IPS DF 4.7 (cell line): ENCODE measurements around the gene MATCAP1.

ENCODE experiments used
- DNase-seq: peaks from one replicate; pipeline ENCODE4 v3.0.0-alpha.2; 2013; ENCODE audit warnings: low spot score; ENCODE audit errors: extremely low read depth

The MATCAP1 gene

DNA sequence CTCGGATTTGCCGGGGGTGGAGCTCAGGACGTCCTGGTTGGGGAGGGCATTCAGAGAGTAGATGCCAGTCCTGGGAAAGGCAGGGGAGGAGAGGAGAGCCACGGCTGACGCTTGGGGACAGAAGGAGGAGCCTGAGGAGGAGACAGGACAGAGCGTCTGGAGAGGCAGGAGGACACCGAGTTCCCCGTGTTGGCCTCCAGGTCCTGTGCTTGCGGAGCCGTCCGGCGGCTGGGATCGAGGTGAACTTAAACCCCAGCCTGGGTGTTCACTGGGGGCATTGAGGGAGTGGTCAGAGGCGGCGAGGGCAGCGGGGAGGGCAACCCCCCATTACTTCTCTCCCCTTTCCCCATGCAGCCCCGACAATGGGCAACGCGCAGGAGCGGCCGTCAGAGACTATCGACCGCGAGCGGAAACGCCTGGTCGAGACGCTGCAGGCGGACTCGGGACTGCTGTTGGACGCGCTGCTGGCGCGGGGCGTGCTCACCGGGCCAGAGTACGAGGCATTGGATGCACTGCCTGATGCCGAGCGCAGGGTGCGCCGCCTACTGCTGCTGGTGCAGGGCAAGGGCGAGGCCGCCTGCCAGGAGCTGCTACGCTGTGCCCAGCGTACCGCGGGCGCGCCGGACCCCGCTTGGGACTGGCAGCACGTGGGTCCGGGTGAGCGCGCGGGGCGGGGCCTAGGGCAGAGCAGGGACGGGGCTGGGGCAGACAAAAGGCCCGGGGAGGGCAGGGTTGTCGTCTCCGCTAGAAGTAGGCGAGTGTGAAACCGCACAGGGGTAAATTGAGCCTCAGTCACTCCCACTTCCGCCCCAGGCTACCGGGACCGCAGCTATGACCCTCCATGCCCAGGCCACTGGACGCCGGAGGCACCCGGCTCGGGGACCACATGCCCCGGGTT, 9.7 kb downstream of the MATCAP1 start:
- DNase-seq: no peak

DNA sequence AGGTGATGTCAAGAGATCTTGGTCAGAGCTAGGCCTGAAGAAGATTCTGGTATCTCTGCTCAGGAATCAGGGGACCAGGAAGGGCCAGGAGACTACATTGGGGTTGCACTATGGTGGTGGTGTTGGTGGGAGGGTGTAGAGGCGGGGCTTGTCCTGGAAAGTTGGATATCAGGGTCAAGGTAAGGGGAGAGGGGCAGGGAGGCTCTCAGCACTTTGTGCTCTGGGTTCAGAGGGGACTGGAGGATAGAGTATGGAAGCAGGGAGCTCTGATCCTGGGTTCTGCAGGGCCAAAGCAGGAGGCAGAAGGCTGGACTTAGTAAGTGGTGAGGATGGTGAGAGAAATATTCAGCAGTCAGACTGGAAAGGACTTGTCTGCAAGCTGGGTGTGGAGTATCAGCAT, 10.4 kb downstream of the MATCAP1 start:
- DNase-seq: no peak

DNA sequence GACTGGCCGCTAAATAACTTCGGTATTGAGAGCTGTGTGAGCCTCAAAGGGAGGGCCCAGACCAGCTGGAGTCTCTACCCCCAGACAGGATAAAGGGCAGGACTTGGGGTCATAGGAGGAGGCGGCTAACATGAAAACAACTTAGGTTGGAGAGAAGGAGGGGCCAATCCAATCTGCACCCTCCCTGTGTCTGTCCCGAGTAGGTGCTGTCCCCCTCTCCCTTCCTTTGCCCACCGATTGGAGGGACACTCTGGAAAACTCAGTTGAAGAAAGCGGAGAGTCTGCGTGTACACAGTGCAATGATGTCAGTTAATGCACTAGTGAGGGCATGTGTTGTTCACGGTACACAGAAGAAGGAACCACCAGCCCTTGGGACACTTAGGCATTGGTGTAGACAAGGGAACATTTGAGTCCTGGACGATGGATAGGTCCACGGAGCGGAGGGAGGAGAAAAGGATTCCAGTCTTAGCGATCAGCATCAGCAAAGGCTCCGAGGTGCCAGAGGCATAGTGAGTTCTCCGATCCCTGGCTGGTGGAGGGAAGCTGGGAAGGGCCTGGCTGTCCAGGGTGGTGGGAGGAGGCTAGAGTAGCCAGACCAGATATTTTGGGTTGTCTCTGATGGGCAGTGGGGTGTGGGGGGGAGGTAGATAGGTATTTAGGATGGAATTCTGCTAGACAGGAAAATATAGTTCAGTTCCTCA, 12.7 kb downstream of the MATCAP1 start:
- DNase-seq: no peak

DNA sequence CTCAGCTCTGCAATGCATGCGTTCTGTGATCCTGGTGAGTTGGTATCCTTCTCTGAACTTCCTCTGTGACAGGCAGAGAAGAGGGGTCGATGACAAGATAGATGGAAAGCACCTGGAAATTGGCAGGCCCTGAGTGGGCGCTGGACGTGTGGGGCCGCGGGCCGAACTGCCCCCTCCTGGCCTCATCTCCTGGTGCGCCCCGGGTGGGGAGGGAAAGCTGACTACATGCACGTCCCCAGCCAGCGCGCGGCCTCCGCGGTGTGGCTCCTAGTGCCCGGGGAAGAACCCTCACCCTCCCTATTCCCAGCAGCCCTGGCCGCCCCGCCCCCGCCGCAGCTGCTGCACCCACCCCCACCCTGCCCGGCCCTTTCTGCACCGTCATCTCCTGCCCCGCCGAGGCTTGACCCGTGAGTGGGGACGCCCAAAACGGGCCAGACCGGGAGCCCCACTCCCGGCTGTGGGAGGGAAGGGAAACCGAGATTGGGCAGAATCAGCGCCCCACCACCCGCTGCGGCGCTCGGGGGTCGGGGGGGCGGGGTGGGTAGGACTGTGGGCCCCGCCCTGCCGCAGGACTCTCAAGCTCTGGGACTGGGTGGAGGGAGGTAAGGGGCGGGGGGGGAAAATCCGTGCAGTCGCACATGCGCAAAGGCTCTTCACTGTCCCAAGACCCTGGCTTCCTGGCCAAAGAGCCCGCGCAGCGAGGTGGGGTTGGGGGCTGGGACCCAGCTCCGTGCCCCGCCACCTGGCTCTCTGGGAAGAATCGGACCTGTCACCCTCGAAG, 13.4 kb downstream of the MATCAP1 start, which contains the start of gene NOL3:
TSS of gene NOL3 (plus strand) at position 371 of the 781 bp plus-strand sequence.
- DNase-seq: no peak

DNA sequence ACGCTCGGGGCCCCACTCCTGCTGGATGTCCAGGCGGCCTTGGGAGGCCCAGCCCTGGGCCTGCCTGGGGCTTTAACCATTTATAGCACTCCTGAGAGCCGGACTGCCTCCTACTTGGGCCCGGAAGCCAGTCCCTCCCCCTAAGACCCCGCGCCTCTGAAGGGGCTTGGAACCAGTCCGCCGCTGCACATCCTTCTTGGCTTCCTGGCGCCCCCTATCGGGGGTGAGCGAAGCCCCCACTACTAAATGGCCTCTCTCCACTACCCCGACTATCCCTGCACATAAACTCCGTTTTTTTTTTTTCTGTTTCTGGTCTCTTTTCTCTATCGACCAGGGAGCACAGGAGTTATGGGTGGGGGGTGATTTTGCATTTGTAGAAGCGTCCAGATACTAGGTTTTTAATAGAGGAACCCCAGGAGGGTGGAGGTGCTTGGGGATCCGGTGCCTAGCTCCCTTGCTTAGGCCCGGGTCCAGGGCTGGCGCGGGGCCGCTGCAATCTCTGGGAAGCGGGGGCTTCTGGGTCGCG, 14.1 kb downstream of the MATCAP1 start:
- no peak for DNase-seq

DNA sequence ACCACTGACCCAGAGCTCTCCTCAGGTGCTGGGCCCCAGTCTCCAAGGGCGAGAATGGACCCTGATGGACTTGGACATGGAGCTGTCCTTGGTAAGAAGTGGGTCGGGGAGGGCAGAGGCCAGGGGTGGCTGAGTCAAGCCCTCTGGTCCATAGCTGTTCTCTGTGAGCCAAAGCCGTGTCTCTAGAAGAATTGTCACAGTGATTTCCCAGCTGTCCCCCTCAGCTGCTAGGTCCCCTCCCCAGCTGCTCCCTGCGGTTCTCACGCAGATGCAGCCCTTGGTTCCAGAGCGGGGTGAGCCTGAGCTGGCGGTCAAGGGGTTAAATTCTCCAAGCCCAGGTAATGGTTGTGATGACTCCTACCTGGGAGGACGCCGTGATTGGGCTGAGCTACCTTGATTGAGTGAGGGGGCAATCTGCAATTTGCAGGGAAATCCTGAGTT, 14.7 kb downstream of the MATCAP1 start:
- DNase-seq: no peak

DNA sequence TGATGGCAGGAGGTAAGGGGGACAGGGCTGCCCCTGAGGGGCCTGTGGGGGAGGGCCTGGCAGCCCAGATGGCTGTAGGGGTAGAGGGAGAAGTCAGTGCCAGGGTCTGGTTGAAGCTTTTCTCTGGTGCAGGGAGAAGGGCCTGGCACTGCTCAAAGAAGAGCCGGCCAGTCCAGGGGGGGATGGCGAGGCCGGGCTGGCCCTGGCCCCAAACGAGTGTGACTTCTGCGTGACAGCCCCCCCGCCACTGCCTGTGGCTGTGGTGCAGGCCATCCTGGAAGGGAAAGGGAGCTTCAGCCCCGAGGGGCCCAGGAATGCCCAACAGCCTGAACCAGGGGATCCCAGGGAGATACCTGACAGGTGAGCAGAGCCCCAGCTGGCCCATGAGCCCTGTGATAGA, 16.2 kb downstream of the MATCAP1 start:
- no peak for DNase-seq

DNA sequence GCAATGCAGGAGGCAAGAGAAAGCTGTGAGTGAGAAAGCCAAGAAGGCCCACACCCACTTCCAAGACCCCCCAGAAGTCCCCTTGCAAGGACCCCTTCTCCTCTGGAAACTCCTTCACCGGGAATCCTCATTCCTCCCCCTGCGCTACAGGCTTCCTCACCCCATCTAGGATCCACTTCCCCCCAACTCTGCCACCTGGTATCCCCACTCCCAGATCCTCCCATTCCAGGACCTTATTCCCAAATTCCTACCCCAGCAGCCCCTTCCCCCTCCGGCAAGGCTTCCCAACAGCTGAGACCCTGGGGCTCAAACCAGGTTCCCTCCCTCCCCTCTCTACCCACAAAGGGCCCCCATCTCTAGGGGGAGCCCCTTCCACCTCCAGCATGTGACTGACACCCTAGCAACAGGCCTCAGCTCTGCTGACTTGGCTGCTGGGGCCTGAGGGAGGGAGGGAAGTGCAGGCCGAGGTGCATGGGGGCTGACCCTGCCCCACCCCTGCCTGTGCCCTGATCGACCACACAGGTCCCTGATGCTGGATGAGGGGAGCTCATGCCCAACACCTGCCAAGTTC, 17.1 kb downstream of the MATCAP1 start:
- no peak for DNase-seq

DNA sequence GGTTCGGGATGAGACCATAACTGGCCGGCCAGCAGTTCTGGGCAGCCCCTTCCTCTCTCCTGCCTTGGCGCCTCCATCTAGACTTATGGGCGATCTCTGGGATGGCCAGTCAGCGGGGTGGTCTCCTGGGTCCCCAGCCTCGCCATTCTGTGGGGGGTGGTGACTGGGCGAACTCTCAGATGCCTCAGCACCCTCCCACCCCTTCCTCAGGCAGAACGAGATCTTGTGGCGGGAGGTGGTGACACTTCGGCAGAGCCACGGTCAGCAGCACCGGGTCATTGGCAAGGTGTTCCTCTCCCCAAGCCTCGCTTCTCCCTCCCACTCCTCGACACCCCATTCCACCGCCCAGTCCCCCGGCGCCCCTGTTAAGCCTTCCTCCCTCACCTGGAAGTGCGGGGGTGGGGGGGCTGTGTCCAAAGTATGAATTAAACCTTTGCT, 17.6 kb downstream of the MATCAP1 start:
- DNase-seq: no peak

DNA sequence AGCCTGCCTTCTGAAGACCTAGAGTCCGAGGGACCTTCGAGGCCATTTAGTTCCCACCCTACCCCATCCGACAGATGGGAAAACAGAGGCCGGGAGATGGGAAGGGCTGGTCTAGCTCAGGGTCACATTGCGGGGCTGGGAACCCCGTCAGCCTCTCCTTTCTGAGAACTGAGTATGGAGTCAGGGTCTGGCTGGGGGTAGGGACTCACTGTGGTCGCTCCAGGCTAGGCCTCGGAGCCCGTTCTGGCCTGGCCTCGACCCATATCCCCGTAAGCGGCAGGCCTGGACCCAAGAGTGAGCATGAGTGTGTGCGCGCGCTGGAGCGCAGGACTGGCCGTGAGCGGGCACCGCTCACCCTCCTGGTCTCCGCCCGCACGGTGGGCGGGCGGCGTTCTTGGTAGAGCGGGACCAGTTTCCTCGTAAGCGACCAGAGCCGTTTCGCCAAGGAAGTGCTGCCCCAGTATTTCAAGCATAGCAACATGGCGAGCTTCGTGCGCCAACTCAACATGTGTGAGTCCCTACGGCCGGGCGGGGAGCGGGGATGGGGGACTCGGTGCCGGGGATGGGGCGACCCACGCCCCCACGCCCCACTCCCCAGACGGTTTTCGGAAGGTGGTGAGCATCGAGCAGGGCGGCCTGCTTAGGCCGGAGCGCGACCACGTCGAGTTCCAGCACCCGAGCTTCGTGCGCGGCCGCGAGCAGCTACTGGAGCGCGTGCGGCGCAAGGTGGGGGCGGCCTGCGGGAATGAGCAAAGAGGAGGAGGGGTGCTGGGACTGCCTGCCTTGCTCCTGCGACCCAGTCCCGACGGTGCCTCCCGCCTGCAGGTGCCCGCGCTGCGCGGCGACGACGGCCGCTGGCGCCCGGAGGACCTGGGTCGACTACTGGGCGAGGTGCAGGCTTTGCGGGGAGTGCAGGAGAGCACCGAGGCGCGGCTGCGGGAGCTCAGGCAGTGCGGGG, 18.4 kb downstream of the MATCAP1 start:
- DNase-seq: no peak

DNA sequence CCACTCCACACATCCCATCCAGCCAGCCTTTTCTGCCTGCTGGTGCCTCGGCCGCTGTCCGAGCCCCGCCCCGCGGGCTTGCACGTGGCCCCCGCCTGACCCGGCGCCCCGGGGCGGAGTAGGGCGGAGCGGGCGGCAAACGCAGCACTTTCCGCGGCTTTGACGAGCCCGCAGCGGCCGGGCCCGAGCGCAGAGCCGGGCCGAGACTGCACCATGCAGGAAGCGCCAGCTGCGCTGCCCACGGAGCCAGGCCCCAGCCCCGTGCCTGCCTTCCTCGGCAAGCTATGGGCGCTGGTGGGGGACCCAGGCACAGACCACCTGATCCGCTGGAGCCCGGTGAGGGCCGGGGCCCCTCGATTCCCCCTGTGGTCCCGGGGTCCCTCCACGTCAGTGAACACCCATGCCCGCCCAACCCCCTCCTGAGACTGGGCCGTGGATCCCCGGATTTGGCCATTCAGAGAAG, 19.1 kb downstream of the MATCAP1 start, which contains the start of gene HSF4:
TSS of gene HSF4 (plus strand) at position 147 of the 463 bp plus-strand sequence. CDS start at position 214, 67 bp downstream.
- DNase-seq: no peak

DNA sequence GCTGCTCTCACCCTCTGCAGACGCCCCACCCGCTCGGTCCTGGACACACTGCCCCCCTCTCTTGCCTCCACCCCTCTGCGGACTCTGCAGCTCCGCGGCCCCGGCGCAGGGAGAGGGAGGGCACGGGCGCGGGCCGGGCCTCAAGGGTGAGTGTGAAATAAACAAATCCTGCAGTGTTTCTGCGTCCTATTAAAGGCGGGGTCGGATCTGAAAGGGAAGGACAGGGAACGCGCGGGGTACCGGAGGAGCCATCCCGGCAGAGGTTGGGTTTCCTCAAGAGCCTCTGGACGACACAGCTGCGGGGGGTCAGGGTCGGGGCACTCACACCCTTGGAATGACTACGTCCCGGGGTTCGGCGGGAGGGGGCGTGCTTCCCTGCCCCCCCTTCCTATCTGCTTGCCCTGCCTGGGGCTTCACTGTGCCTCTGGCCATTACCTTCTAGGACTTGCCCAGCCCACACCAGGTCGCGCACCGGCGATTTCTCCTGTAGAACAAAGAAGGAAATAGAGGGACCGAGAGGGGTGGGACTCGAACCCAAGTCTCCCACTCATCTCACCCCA, 19.7 kb downstream of the MATCAP1 start:
- no peak for DNase-seq

DNA sequence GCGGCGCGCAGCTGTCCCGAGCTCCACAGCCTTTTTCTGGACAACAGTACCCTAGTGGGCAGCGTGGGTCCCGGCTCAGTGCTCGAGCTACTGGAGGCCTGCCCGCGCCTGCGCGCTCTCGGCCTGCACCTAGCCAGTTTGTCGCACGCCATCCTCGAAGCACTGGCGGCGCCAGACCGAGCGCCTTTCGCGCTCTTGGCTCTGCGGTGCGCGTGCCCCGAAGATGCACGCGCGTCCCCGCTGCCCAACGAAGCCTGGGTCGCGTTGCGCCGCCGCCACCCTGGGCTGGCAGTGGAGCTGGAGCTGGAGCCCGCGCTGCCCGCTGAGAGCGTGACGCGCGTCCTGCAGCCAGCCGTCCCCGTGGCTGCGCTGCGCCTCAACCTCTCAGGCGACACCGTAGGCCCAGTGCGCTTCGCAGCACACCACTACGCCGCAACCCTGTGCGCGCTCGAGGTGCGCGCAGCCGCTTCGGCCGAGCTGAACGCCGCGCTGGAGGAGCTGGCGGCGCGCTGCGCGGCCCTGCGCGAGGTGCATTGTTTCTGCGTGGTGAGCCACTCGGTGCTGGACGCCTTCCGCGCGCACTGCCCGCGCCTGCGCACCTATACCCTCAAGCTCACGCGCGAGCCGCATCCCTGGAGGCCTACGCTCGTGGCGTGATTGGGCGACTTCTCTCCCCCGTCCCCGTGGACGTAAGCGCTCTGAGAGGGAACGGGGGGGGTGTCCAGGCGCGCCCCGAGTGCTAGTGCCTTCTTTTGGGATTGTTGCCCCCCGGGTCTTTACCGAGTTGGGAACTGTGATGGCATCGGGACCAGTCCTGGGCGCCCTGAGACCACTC, 20.4 kb downstream of the MATCAP1 start:
- DNase-seq: no peak

DNA sequence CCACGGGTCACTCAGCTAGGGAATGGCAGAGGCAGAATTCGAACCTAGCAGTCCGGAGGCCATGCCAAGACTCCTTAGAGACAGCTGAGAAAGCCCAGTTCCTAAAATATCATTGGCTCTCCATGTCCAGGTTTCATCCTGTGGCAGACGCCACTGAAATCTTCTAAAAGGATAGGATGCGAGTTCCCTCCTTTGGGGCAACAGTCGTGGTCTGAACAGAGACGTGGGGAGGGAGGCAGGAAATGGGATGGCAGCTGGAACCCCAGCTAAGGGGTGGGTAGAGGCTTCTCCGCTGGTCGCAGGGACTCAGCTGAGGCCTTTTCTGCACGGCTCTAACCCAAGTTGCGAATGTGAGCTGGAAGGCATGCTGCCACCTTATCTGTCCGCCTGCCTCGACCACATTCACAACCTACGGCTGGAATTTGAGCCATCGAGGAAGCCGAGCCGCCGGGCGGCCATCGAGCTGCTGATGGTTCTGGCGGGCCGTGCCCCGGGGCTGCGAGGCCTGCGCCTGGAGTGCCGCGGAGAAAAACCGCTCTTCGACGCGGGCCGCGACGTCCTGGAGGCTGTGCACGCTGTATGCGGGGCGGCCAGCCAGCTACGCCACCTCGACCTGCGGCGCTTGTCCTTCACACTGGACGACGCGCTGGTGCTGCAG, 21.1 kb downstream of the MATCAP1 start:
- no peak for DNase-seq

DNA sequence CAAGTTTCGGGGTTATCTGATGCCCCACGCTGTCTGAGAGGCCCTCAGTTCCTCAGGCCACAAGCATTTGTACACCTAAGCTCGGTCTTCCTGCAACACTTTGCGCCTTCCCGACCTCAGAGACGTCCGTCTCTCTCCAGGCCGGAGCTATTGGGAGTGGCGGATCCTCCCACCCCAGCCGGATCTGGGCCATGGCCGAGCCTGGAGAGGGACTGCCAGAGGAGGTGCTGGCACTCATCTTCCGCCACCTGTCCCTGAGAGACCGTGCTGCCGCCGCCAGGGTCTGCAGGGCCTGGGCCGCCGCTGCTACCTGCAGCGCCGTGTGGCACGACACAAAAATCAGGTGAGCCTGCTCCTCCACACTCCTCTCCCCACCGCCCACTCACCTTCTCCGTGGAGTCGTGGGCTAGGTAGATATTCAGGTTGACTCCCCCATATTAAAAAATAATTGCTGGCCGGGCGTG, 22.1 kb downstream of the MATCAP1 start:
- no peak for DNase-seq

DNA sequence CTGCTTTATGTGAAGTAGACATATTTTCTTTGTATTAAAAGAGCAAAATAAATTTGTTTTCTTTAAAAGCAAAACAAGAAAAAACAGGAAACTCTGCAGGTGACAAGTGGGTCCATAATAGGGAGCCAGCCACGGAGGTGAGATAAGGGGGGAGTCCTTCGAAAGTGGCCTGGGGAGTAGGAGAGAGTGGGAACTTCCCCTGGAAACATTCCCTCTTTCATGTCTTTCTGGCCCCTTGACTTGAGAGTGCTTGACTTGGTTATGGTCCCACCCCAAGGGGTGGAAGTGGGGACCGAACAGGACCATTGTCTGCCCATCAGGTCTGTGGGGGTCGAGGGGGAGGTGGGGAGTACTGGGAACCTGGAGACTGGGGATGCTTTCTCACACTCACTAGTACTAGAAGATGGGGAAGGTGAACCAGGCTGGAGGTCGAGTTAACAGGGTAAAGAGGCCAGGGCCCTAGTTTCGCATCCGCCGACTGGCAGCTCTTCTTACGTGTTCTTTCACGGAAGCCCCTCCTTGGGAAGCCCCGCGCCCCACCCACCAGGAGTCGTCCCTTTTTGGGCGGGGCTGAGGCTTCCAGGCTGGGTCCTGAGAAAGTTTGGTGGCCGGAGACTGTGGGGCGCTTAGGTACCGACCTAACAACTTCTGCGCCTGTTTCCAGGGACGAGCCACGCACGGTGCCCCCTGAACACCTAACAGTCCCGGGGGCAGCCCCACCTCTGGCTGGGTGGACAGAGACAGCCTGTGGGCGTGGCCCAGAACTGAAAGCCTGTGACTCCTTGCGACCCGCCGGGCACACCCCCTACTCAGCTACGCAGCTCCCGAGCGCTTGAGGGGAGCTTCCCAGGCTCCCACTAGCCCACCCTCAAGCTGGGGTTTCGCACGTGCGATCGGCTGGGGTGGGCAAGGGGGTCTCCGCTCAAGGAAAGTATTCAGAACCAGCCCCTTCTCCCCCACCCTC, 24.8 kb downstream of the MATCAP1 start:
- DNase-seq: no peak
